WTC11 (cell line): Measurements from ENCODE around the gene ZNF12.

Experiments
- ATF1 ChIP-seq: sonication (generic); formaldehyde crosslinking; IDR thresholded peaks from 2 replicates; pipeline ENCODE4 v1.8.1; 2023; ENCODE audit warnings: mild to moderate bottlenecking, moderate library complexity, missing genetic modification reagents
- CTCF ChIP-seq: fragments of 200-600 bp; IDR thresholded peaks from 2 replicates; pipeline ENCODE4 v1.8.0; 2022; ENCODE audit warnings: antibody characterized with exemption
- EMX1 ChIP-seq: fragments of 250-450 bp; sonication (Bioruptor Pico); IDR thresholded peaks from 2 replicates; pipeline ENCODE4 v1.8.0; 2021; ENCODE audit warnings: mild to moderate bottlenecking
- FOXP1 ChIP-seq: sonication (generic); formaldehyde crosslinking; IDR thresholded peaks from 2 replicates; pipeline ENCODE4 v1.8.0; 2022; ENCODE audit warnings: missing genetic modification reagents, mild to moderate bottlenecking, moderate library complexity, borderline replicate concordance
- HMGXB4 ChIP-seq: sonication (generic); formaldehyde crosslinking; IDR thresholded peaks from 2 replicates; pipeline ENCODE4 v1.8.1; 2023; ENCODE audit warnings: mild to moderate bottlenecking, moderate library complexity, missing genetic modification reagents

- TF ChIP-seq HMGXB4 (CRISPR knock-in tag) (no peak), CTCF (no peak), FOXP1 (CRISPR knock-in tag) (no peak), EMX1 (CRISPR knock-in tag) (no peak), ATF1 (CRISPR knock-in tag) (no peak)
Measured at GRCh38 chr7:6642239-6642839, 64.4 kb downstream of the ZNF12 start.
